GM18861 (cell line): ENCODE data around the gene SMARCD3.

Experiments
- ATAC-seq: cut with Tn5 transposase; IDR thresholded peaks from one replicate; pipeline ENCODE4 v1.9.1; 2021; ENCODE audit not compliant: unreplicated experiment

SMARCD3 gene

DNA sequence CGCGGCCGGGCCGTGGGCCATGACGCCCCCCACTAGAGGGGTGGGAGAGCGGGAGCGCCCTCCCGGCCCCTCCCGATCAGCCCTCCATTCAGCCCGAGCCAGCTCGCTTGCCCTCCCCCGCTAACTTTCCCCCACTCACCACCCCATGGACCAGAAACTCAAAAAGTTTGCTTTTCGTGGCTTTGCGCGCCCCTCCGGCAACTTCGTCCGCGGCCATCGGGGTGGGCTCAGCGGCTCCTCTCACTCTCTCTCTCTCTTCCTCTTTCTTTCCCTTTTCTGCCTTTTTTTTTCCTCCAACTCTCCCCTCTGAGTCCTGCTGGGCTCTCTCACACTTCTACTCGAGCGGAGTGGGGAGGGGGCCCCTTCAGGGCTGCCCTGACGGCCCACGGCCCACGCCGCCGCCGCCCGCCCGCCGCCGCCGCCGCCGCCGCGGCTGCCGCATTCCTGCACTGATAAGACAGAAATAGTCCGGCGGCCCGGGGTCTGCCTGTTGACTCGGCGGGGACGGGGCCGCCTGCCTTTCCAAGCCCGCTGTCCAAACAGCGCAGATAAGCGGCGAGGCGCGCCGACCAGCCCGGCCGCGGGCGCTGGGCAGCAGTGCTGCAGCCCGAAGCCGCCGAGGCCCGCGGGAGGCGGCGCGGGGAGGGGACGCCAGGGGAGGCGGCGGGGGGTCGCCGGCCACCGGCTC, at the start of gene SMARCD3:
SMARCD3 (minus strand) TSS at position 349 of the 688 bp plus-strand sequence; CDS start at position 217, 132 bp downstream.
- no peak for ATAC-seq

DNA sequence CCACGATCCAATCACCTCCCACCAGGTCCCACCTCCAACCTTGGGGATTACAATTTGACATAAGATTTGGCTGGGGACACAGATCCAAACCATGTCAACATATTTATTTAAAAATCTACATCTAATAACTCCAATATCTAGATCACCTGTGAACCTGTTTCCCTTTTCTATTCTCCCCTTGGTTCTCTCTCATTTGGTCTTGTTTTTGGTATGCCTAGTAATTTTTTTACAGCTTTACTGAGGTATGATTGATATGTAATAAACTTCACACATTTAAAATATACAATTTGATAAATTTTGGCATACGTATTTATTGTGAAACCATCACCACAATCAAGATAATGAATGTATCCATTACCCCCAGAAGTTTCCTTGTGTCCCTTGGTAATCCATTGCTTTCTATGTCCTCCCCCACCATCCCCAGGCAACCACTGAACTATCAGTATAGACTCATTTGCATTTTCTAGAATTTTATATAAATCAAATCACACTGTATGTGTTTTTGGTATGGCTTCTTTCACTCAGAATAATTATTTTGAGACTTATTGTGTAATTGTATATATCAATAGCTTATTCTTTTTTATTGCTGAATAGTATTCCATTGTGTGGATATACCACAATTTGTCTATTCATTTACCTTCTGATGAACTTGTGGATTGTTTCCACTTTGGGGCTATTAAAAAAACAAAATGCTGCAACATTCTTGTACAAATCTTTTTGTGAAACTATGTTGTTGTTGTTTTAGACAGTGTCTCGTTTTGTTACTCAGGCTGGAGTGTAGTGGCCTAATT, 47.9 kb upstream of the SMARCD3 start:
- ATAC-seq, result no peak

DNA sequence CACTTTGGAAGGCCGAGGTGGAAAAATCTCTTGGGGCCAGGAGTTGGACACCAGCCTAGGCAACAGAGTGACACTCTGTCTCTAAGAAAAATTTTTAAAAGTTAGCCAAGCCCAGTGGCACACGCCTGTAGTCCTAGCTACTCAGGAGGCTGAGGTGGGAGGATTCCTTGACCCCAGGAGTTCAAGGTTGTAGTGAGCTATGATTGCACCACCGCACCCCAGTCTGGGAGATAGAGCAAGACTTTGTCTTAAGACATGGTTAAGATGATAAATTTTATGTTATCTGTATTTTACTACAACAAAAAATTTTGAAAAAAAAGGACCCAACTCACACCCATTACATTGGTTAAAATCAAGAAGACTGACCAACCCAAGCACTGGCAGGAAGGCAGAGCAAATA, 44.4 kb upstream of the SMARCD3 start:
- no peak for ATAC-seq

GRCh38 chr7:151291206-151291605, 42.7 kb upstream of the SMARCD3 start:
- no peak for ATAC-seq

DNA sequence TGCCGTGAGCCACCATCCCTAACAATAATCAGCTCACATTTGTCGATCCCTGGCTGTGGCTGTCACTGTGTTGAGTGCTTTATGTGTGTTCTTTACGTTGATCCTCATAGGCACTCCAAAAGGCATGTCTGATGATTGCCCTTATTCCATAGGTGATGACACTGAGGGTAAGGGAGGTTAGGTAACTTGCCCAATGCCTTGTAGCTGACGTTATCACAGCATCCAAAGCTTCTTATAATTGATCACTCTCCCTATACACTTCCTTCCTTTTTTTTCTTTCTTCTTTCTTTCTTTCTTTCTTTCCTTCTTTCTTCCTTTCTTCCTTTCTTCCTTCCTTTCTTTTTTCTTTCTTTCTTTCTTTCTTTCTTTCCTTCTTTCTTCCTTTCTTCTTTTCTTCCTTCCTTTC, 41.9 kb upstream of the SMARCD3 start:
- no peak for ATAC-seq

DNA sequence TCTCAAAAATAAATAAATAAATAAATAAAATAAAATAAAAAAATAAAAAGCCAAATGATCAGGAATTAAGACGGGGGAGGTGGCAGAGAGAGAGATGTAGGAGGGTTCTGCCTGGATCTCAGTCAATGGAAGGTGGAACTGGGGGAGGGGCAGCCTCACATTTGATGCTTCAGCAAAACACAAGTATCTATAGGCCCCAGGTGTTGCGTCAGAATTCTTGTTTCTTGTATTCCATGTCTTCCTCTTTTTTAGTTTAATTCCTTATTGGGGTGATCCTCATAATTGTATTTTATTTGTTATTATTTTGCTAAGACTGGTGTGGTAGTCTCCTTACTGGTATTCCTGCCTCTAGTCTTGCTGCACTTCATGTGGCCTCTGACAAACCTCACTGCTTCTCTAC, 41.4 kb upstream of the SMARCD3 start:
- ATAC-seq, result no peak

DNA sequence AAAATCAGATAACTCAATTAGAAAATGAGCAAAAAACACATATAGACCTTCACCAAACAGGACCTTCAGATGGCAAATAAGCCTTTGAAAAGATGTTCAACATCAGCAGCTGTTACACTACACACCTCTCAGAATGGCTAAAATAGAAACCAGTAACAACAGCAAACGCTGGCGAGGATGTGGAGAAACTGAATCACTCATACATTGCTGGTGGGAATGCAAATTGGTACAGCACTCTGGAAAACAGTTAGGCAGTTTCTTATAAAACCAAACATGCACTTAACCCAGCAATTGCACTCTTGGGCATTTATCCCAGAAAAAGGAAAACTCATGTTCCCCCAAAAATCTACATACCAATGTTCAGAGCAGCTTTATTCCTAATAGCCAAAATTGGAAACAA, 37.7 kb upstream of the SMARCD3 start:
- ATAC-seq, result no peak

GRCh38 chr7:151283302-151283701, 34.8 kb upstream of the SMARCD3 start:
- ATAC-seq, result no peak

GRCh38 chr7:151282111-151282510, 33.6 kb upstream of the SMARCD3 start:
- no peak for ATAC-seq

- no peak for ATAC-seq
These were observed 33.2 kb upstream of the SMARCD3 start for GRCh38 chr7:151281686-151282085.

GRCh38 chr7:151280388-151281019, 32.0 kb upstream of the SMARCD3 start:
- ATAC-seq, result no peak

GRCh38 chr7:151279868-151280267, 31.4 kb upstream of the SMARCD3 start:
- ATAC-seq, result no peak

DNA sequence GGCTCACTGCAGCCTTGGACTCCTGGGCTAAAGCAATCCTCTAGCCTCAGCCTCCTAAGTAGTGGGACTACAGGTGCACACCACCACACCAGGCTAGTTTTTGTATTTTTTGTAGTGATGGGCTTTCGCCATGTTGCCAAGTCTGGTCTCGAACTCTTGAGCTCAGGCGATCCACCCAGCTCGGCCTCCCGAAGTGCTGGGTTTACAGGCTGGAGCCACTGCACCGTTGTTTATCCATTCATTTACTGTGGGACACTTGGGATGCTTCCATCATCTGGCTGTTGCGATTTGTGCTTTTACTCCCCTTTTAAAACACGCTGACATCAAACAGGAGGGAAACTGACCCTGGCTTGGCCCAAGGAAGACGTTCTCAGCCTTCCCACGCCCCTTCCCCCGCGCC, 30.5 kb upstream of the SMARCD3 start:
- no peak for ATAC-seq

GRCh38 chr7:151277631-151278030, 29.1 kb upstream of the SMARCD3 start:
- no peak for ATAC-seq

GRCh38 chr7:151276666-151277590, 28.4 kb upstream of the SMARCD3 start:
- ATAC-seq, result peak; percentile 56

- ATAC-seq, result no peak
These were observed 27.5 kb upstream of the SMARCD3 start for GRCh38 chr7:151275813-151276577.

DNA sequence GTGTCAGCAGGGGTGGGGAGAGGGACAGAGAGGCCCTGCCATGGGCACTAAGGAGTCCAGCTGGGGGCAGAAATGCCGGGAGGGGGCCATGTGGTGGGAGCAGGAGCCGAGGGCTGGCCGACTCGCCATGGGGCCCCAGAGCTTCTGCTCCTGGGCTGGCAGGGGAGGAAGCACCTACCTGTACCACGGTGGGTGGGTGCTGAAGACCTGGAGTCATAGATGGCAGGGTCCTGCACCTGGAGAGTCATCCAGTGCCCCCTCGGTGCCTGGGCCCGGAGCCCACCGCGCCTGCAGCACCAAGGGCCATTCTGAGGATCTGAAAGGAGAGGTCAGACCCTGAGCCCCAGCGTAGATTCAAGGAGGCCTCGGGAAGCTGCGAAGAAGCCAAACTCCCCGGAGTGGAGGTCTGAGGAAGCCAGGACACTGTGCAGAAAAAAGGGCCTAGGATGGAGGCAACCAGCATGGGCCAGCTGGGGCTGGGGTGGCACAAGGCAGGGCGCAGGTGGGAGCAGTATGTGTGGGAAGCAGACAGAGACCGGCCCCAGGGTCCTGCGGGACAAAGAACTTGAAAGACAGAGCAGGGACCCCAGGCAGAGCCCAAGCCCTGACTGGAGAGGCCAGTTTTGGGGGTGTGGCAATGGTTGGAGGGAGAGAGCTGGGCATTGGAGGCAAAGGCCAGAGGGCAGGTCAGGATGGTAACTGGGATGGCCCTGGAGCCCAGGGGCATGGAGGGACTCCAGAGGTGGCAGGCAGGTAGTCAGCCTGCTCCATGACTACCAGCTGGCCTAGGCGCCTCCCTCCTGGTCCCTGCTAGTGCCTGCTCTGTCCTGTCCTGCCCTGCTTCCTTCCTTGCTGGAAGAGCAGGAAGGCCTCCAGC, 26.7 kb upstream of the SMARCD3 start:
- ATAC-seq, result no peak

DNA sequence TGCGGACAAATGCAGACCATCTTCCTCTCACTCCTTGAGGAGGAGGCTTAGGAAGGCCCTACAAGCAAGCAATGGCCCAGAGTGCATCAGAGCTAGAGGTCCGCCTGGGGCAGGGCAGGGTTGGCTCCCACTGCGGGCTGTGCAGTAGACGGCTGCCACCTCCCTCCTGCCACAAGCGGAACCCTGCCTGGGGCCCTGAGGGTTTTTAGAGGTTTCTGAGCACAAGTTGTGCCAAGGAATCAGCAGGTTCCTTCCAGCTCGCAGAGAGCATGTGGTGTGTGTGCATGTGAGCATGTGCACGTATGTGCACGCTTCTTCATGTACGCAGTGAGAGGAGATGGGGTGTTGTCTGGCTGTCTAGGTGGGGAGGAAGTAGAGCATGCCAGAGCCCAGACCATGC, 25.9 kb upstream of the SMARCD3 start:
- no peak for ATAC-seq
